Measurements from ENCODE around the gene GPC6.

Gene GPC6

DNA sequence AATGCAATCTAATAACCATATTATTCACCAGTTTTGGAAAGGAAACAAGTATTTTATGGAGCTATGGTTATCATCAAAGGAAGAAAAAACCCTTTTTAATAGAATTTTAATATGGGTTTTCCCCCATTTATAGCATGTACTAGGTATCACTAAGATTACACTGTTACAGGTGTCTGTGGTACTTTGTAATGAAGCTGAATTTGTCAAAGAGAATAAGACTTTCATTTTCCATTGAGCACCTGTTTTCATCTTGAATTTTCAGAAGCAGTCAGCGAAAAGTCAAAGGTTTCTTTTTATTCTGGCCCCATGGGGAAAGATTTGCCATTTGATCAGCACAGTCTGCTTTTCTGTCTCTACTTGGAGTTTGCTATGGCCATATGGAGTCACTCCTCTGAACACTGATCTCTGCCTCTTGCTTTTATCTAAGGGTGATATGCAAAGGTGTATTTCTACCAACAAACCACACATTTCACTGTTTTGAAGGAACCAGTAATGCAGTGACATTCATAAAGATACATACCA lies 662.9 kb downstream of the GPC6 start:
- TF ChIP-seq, protein P1, sequence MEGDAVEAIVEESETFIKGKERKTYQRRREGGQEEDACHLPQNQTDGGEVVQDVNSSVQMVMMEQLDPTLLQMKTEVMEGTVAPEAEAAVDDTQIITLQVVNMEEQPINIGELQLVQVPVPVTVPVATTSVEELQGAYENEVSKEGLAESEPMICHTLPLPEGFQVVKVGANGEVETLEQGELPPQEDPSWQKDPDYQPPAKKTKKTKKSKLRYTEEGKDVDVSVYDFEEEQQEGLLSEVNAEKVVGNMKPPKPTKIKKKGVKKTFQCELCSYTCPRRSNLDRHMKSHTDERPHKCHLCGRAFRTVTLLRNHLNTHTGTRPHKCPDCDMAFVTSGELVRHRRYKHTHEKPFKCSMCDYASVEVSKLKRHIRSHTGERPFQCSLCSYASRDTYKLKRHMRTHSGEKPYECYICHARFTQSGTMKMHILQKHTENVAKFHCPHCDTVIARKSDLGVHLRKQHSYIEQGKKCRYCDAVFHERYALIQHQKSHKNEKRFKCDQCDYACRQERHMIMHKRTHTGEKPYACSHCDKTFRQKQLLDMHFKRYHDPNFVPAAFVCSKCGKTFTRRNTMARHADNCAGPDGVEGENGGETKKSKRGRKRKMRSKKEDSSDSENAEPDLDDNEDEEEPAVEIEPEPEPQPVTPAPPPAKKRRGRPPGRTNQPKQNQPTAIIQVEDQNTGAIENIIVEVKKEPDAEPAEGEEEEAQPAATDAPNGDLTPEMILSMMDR (IDR thresholded peaks at IDR 0.05; ENCODE audit: low read depth, low read length): no peak

DNA sequence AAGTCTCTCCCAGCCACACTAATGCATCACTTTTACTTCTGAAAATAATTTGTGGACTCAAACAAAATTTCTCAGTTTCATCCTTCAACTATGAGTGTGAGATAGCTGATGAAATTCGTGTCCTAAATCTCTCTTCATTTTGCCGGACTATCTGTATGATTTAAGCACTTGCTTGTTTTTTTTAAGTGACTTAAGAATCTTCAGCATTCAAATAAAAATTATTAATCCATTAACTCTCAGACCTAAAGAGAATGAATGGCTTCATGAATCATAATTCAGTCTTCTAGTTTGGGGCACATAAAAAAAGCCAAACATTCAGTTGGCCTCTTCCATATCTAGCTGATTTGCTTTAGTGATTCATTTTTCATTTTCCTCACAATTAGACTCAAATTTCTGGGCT lies 673.4 kb downstream of the GPC6 start:
- TF ChIP-seq, protein P1 (IDR thresholded peaks at IDR 0.05; ENCODE audit: low read depth, low read length): no peak
- no peak overlapping the region for H3K4me3 ChIP-seq (ENCODE audit: low read depth, low read length)

More for the DNA sequence above, 662.9 kb downstream of the GPC6 start:
- no peak overlapping the region for H3K4me3 ChIP-seq (ENCODE audit: low read depth, low read length)

DNA sequence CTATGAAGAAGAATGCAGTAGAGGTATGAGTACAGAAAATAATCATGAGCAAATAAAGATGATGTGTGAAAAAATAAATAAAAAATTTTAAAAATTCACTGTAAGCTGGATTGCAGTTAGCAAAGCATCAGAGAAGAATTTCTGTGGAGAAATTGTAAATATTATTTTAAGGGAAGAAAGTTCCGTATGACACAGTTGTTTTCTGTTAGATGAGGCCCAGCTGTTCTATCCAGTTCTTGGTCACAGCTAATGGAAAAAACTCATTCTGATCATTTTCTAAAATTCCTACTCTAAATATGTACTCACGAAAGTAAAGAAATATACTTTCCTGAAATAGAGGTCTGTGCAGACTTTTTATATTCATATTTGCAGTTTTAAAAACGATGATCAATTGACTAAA lies 674.1 kb downstream of the GPC6 start:
- H3K4me3 ChIP-seq (ENCODE audit: low read depth, low read length): no peak overlapping the region
- TF ChIP-seq, protein P1 (IDR thresholded peaks at IDR 0.05; ENCODE audit: low read depth, low read length): no peak

DNA sequence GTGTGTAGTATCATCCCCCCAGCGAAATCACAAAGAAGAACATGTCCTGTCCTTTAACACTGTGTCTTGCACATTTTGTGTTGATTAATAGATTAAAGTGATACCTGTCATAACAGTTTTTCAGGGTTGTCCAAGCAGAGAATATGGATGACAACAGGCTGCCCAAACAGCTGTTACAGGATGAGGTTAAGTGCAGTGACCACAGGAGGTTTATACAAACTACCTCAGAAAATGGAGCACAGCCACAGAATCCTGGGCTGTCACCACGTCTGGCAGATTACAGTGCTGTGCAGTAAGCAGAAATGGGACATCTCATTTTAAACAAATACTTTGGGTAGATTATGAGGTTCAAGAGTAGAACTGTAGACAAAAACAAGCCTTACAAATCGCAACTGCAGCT lies 677.3 kb downstream of the GPC6 start:
- TF ChIP-seq, protein P1 (IDR thresholded peaks at IDR 0.05; ENCODE audit: low read depth, low read length): no peak
- no peak overlapping the region for H3K4me3 ChIP-seq (ENCODE audit: low read depth, low read length)

DNA sequence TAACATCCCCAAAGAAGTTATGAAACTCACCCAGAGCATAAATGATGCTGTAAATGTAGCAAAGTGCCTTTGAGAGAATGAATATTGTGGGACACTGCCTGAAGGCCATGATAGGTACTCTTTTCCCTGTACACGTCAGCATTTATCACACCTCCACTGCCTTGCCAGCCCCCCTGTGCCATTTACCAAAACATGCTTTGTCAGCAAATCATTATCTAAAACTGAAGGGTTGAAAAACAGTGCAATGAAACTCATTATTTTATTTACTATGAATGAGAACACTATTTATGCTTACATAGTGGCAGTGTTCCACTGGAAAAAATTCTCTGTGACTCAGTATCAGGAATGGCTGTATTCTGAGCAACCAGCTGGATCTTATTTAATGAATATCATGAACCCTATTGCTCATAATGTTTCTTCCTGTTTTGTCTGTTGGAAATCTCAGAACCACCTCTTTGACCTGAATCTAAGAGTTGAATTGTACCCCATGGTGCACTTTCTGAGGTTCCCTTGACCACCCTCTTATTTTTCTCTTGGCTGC lies 688.7 kb downstream of the GPC6 start:
- TF ChIP-seq, protein P1 (IDR thresholded peaks at IDR 0.05; ENCODE audit: low read depth, low read length): no peak
- no peak overlapping the region for H3K4me3 ChIP-seq (ENCODE audit: low read depth, low read length)

DNA sequence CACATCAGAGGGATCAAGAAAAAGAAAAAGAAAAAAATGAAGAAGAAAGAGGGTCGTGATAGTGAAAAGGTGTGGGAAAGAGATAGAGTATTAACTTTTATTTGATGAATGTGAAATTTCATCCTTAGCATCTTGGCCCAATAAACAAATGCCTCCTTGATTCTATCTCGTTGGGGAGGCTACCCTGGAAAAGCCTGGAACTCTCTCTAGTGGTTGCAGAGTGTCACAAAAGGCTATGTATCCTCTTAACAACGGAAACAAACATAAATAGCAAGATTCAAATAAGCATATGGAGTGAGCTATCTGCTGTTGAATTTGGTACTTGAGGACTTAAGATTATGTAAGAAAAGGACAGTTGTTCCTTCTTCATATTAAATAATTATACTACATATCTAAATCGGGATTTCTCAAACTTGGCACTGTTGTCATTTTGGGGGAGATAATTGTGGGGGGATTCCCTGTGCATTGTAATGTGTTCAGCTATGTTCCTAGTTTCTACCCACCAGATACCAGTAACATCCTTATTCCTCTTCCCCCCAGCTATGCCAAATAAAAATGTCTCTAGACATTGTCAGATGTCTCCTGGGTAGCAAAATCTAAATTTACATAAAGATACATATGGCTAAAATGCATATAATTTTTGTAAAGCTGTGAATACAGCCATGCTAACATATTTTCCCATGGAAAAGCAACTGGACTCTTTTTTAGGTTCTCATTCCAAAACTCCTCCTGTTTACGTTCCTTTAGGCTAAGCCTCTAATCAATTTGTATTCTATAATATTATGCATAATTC lies 695.7 kb downstream of the GPC6 start:
- no peak overlapping the region for H3K4me3 ChIP-seq (ENCODE audit: low read depth, low read length)
- TF ChIP-seq, protein P1 (IDR thresholded peaks at IDR 0.05; ENCODE audit: low read depth, low read length): no peak

DNA sequence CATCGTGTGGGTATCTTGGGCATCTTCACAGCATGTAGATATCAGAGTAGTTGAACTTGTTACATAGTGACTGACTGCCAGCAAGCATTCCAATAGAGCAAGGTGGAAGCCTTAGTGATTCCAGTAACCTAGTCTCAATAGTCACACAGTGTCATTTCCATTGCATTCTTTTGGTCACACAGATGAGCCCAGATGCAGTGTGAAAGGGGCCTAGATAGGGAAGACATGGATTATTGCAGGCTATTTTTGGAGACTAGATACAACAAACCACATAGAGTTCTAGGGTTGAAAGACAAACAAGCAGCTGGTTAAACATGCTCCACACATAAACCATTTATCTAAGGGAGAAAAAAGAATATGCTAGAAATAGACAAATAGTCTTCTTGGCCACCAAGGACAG lies 699.4 kb downstream of the GPC6 start:
- H3K4me3 ChIP-seq (ENCODE audit: low read depth, low read length): no peak overlapping the region
- TF ChIP-seq, protein P1 (IDR thresholded peaks at IDR 0.05; ENCODE audit: low read depth, low read length): no peak

Data from WI38 (cell line).